Retinal pigment epithelial cell (primary cell): ENCODE measurements around the gene LUC7L2.
"Not testable (repeated sequence)": the region's sequence is repeated elsewhere in the genome, so short reads cannot be mapped to it uniquely, and the experiment has no call there.

Experiments
- DNase-seq: peaks from one replicate; pipeline ENCODE4 v3.0.0-alpha.2; 2010; ENCODE audit warnings: low read depth
- H3K4me3 ChIP-seq: 2 replicates; pipeline ENCODE4 v1.5.1; 2011; ENCODE audit warnings: mild to moderate bottlenecking, low read length, control low read depth, moderate library complexity
- CTCF ChIP-seq: conservative IDR thresholded peaks from 2 replicates; pipeline ENCODE4 v1.5.1; 2011; ENCODE audit warnings: low read depth, low read length, control low read depth, inconsistent platforms

LUC7L2 gene

GRCh38 chr7:139451638-139452037 is 91.9 kb downstream of the LUC7L2 start:
- no peak overlapping the region for H3K4me3 ChIP-seq
- DNase-seq, result no peak
- no peak for TF ChIP-seq CTCF

- TF ChIP-seq CTCF, result peak; percentile 23
These were observed 93.4 kb downstream of the LUC7L2 start for GRCh38 chr7:139452958-139453672.

GRCh38 chr7:139453673-139454321 is 94.1 kb downstream of the LUC7L2 start:
- H3K4me3 ChIP-seq, result no peak overlapping the region
- no peak for TF ChIP-seq CTCF
- no peak for DNase-seq

More at GRCh38 chr7:139452958-139453672, 93.4 kb downstream of the LUC7L2 start:
- H3K4me3 ChIP-seq, result no peak overlapping the region
- no peak for DNase-seq

DNA sequence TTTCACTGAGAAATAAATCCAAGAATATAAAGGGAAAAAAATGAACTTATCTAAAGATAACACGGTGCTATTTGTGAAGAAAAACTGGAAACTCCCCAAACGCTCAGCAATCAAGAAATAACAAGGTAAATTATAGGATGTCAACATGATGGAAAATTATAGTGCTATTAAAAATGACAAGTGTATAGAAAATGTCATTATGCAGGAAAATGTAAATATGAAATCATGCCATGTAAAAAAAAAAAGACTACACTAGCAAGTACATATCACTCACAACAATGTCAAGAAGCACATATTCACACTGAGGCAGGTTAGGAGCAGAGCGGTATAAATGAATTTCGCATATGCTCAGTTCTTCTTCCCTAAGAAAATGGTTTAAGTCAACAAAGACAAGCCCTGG is 96.1 kb downstream of the LUC7L2 start:
- no peak for DNase-seq
- TF ChIP-seq CTCF, result no peak
- no peak overlapping the region for H3K4me3 ChIP-seq

DNA sequence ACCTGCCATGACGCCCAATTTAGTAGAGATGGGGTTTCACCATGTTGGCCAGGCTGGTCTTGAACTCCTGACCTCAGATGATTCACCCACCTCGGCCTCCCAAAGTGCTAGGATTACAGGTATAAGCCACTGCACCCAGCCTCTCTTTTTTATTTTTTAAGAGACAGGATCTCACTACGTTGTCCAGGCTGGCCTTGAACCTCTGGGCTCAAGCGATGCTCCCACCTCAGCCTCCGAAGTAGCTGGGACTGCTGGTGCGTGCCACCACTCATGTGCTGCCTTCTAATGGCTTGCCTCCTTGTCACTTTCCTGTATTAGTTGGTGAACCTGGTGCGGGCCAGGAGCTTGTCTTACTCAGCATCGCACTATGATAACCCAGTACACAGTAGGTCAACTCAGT is 96.8 kb downstream of the LUC7L2 start:
- no peak overlapping the region for H3K4me3 ChIP-seq
- TF ChIP-seq CTCF, result no peak
- no peak for DNase-seq

GRCh38 chr7:139457153-139457946 is 97.7 kb downstream of the LUC7L2 start:
- DNase-seq, result no peak
- no peak for TF ChIP-seq CTCF
- no peak overlapping the region for H3K4me3 ChIP-seq

DNA sequence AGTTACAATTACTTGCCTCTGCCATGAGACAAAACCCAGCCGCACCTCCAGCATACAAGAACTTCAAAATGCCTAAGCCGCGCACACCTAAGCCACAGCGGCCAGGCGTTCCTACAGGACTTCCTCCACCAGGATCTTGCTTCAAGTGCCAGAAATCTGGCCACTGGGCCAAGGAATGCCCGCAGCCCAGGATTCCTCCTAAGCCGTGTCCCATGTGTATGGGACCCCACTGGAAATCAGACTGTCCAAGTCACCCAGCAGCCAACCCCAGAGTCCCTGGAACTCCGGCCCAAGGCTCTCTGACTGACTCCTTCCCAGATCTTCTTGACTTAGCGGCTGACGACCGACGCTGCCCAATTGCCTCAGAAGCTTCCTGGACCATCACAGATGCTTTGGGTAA is 103.7 kb downstream of the LUC7L2 start:
- H3K4me3 ChIP-seq, DNase-seq: not testable (repeated sequence)

DNA sequence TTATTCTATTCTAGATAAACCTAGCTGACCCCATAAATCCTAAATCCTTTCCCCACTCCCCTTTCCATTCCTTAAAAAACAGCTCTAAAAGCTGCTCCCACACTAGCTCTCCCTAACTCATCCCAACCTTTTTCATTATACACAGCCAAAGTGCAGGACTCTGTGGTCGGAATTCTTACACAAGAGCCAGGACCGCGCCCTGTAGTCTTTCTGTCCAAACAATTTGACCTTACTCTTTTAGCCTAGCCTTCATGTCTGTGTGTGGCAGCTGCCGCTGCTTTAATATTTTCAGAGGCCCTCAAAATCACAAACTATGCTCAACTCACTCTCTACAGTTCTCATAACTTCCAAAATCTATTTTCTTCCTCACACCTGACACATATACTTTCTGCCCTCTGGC is 104.8 kb downstream of the LUC7L2 start:
- not testable (repeated sequence) for DNase-seq, H3K4me3 ChIP-seq

GRCh38 chr7:139465072-139465471 is 105.4 kb downstream of the LUC7L2 start:
- H3K4me3 ChIP-seq, result not testable (repeated sequence)

DNA sequence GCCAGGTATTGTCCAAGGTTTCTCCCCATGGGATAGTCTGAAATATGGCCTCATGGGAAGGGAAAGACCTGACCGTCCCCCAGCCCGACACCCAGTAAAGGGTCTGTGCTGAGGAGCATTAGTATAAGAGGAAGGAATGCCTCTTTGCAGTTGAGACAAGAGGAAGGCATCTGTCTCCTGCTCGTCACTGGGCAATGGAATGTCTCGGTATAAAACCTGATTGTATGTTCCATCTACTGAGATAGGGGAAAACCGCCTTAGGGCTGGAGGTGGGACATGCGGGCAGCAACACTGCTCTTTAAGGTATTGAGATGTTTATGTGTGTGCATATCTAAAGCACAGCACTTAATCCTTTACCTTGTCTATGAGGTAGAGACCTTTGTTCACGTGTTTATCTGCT is 108.0 kb downstream of the LUC7L2 start:
- not testable (repeated sequence) for DNase-seq, H3K4me3 ChIP-seq

More at GRCh38 chr7:139465072-139465471, 105.4 kb downstream of the LUC7L2 start:
- not testable (repeated sequence) for DNase-seq

- H3K4me3 ChIP-seq, DNase-seq: not testable (repeated sequence)
These were observed 108.6 kb downstream of the LUC7L2 start for GRCh38 chr7:139468281-139468680.
